Measurements from ENCODE around the gene ZNF354C. TPM values are rescaled to one million over a fixed set of nuclear protein-coding genes. Genes with fewer than 3 reads are reported as not detected.

ZNF354C gene
- total RNA-seq, 4 donors from 2014 or later: 0.75 to 7.6 (median 2.9) TPM

DNA sequence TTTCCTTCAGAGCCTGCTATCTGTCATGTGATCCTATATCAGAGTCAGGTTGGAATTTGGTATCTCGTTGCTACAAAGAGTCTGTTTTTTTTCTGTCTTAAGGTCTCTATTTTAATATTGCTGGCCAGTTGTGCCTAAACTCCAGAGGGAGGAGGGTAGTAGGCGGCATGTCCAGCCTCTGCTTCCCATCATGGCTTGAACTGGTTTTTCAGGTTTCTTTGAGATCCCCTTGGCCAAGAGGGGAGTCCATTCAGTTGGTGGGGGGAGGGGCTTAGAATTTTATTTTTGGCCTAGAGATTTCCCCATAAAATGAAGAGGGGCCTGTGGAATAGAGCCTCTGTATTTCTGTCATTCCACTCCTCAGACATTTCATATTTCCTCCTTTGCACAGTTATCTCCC is 15.4 kb upstream of the ZNF354C start:
- WGBS, 2 donors (ENCODE audit: low coverage in 1 of 2): 68 to 80% methylated on average over 1 to 2 of the region's 2 CpGs
- intact Hi-C loops (cut with DNase I; ENCODE audit: low total_unique reads) (no loop called here), in situ Hi-C loops (cut with MboI; ENCODE audit: low pct_ligation_motif_present in 1 of 4, low pct_unique_long_range_greater_than_20kb in 1 of 4, low sequenced_read_pairs in 3 of 4) (no loop called here)
- Histone ChIP-seq H3K9me3 (peaks cover 11 to 14% of the 10 kb centered on the region in 2 donors), H3K27me3 (no peaks in the 10 kb centered on the region), H3K4me3 (no peak overlapping the region), H3K36me3 (no peaks in the 10 kb centered on the region), H3K27ac (no peak overlapping the region), H3K4me1 (no peaks in the 10 kb centered on the region)
- DNase-seq: no peak
- TF ChIP-seq EP300 (IDR thresholded peaks at IDR 0.05; ENCODE audit: low read depth): no peak
- TF ChIP-seq POLR2AphosphoS5 (IDR thresholded peaks at IDR 0.05): no peak
- no peak for TF ChIP-seq POLR2A (IDR thresholded peaks at IDR 0.05)
- TF ChIP-seq, protein P1, sequence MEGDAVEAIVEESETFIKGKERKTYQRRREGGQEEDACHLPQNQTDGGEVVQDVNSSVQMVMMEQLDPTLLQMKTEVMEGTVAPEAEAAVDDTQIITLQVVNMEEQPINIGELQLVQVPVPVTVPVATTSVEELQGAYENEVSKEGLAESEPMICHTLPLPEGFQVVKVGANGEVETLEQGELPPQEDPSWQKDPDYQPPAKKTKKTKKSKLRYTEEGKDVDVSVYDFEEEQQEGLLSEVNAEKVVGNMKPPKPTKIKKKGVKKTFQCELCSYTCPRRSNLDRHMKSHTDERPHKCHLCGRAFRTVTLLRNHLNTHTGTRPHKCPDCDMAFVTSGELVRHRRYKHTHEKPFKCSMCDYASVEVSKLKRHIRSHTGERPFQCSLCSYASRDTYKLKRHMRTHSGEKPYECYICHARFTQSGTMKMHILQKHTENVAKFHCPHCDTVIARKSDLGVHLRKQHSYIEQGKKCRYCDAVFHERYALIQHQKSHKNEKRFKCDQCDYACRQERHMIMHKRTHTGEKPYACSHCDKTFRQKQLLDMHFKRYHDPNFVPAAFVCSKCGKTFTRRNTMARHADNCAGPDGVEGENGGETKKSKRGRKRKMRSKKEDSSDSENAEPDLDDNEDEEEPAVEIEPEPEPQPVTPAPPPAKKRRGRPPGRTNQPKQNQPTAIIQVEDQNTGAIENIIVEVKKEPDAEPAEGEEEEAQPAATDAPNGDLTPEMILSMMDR (IDR thresholded peaks at IDR 0.05): no peak

DNA sequence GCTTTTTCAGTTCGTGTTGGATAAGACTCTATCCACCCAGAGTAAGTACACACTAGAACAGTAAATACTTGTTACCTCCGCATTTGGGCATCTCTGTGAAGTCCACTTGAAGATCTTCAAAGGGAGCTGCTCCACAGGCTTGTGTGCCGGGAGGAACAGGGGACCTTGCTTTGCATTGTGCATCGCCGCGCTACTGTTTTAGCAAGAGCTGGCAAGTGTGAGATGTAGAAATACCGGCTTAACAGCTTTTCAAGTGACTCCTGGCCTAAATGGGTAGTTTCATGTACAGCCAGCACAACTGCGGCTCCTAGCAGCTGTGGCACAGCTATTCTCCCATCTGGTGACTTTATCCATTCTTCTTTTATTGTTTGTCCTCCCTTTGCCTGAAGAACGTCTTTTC is 8.4 kb upstream of the ZNF354C start:
- no peaks in the 10 kb centered on the region for H3K36me3 ChIP-seq
- no peak overlapping the region for H3K27ac ChIP-seq
- in situ Hi-C loops (cut with MboI; ENCODE audit: low pct_ligation_motif_present in 1 of 4, low pct_unique_long_range_greater_than_20kb in 1 of 4, low sequenced_read_pairs in 3 of 4): loop anchor here in 3 of 4 donors (25.0 kb wide), 2 partner anchors 189 to 339 kb away; partner anchors contain the start of gene ZNF354B (in 1 of the 3)
- TF ChIP-seq POLR2AphosphoS5 (IDR thresholded peaks at IDR 0.05): no peak
- no peak for TF ChIP-seq EP300 (IDR thresholded peaks at IDR 0.05; ENCODE audit: low read depth)
- TF ChIP-seq, protein P1 (IDR thresholded peaks at IDR 0.05): no peak
- TF ChIP-seq POLR2A (IDR thresholded peaks at IDR 0.05): no peak
- no peak overlapping the region for H3K4me3 ChIP-seq
- no peaks in the 10 kb centered on the region for H3K27me3 ChIP-seq
- WGBS, 2 donors (ENCODE audit: low coverage in 1 of 2): 51 to 87% methylated on average over 3 to 9 of the region's 9 CpGs
- no peak for DNase-seq
- H3K4me1 ChIP-seq: no peaks in the 10 kb centered on the region
- H3K9me3 ChIP-seq: peaks cover 3 to 6% of the 10 kb centered on the region in 2 donors
- intact Hi-C loops (cut with DNase I; ENCODE audit: low total_unique reads): no loop called here

DNA sequence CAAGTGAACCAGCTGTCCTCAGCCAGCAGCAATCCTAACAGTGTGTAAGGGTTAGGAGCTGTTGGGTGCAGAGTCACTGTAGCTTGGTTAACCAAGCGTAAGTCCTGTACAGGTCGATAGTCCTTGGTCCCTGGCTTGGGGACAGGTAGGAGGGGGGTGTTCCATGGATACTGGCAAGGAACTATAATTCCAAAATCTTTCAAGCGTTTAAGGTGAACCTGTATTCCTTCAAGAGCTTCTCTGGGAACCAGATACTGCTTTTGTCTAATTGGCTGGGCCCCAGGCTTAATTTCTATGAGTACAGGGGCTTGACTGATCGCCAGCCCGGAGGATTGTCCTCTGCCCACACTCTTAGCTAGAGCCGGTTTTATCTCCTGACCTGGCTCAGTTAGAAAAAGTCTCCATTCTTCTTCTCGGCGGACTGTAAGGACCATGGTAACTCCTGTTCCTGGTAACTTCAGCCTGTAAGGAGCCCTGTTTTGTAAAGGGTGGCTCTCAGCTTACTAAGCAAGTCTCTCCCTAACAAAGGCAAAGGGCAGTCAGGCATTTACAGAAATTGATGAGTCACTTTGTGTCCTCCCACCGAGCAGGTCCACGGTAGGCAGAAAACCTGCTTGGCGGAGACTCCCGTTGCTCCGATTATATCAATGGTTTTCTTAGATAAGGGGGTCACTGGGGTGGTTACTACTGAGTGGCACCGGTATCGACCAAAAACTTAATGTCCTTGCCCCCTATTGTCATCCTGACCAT is 6.0 kb upstream of the ZNF354C start:
- no peaks in the 10 kb centered on the region for H3K27me3 ChIP-seq
- H3K4me3 ChIP-seq: no peak overlapping the region
- no peak overlapping the region for H3K27ac ChIP-seq
- H3K36me3 ChIP-seq: no peaks in the 10 kb centered on the region
- intact Hi-C loops (cut with DNase I; ENCODE audit: low total_unique reads): no loop called here
- no peak for DNase-seq
- H3K4me1 ChIP-seq: no peaks in the 10 kb centered on the region
- in situ Hi-C loops (cut with MboI; ENCODE audit: low pct_ligation_motif_present in 1 of 4, low pct_unique_long_range_greater_than_20kb in 1 of 4, low sequenced_read_pairs in 3 of 4): loop anchor here in 3 of 4 donors (25.0 kb wide), 2 partner anchors 192 to 342 kb away; partner anchors contain the start of gene ZNF354B (in 1 of the 3)
- 85 to 100% methylated on average over 4 to 15 of the region's 15 CpGs for WGBS, 2 donors (ENCODE audit: low coverage in 1 of 2)
- TF ChIP-seq, protein P1 (IDR thresholded peaks at IDR 0.05): no peak
- TF ChIP-seq POLR2AphosphoS5 (IDR thresholded peaks at IDR 0.05) (no peak), EP300 (IDR thresholded peaks at IDR 0.05; ENCODE audit: low read depth) (no peak), POLR2A (IDR thresholded peaks at IDR 0.05) (no peak)
- H3K9me3 ChIP-seq: peaks cover 0 to 3% of the 10 kb centered on the region in 2 donors

DNA sequence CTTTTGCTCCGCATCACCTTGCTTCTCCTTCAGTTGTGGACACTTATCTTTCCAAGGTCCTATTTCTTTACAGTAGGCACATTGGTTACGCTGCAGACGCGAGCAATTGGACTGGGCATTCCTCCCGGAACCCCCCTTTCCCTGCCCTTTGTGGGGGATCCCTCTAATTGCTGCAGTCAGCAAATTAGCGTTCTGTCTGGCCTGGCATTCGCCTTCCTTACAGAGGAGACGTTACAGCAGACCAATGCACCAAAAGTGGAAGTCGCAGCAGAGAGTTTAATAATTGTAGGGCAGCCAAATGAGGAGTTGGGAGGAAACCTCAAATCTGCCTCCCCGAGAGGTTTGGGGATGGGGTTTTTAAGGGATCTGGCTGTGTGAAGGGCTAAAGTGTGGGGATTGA is 5.3 kb upstream of the ZNF354C start:
- Histone ChIP-seq H3K27me3 (no peaks in the 10 kb centered on the region), H3K4me3 (no peak overlapping the region), H3K27ac (no peak overlapping the region), H3K36me3 (no peaks in the 10 kb centered on the region), H3K9me3 (no peaks in the 10 kb centered on the region), H3K4me1 (no peaks in the 10 kb centered on the region)
- DNase-seq: no peak
- in situ Hi-C loops (cut with MboI; ENCODE audit: low pct_ligation_motif_present in 1 of 4, low pct_unique_long_range_greater_than_20kb in 1 of 4, low sequenced_read_pairs in 3 of 4) (loop anchor here in 3 of 4 donors (25.0 kb wide), 2 partner anchors 193 to 343 kb away; partner anchors contain the start of gene ZNF354B (in 1 of the 3)), intact Hi-C loops (cut with DNase I; ENCODE audit: low total_unique reads) (loop anchor here (5.0 kb wide), 1 partner anchor 1217 kb away; no protein-coding TSS in a partner anchor)
- WGBS, 2 donors (ENCODE audit: low coverage in 1 of 2): 84 to 88% methylated on average over 8 to 10 of the region's 10 CpGs
- TF ChIP-seq POLR2AphosphoS5 (IDR thresholded peaks at IDR 0.05): no peak
- TF ChIP-seq EP300 (IDR thresholded peaks at IDR 0.05; ENCODE audit: low read depth): no peak
- no peak for TF ChIP-seq POLR2A (IDR thresholded peaks at IDR 0.05)
- TF ChIP-seq, protein P1 (IDR thresholded peaks at IDR 0.05): no peak
